Measurements from ENCODE around the gene CAPZB. TPM values are rescaled to one million over a fixed set of nuclear protein-coding genes. Genes with fewer than 3 reads are reported as not detected.
"Not testable (repeated sequence)": the region's sequence is repeated elsewhere in the genome, so short reads cannot be mapped to it uniquely, and the experiment has no call there.

The CAPZB gene
- polyA plus RNA-seq, 2 of the 4 experiments (the other 2 are of a cell fraction), result 133 to 296 TPM

DNA sequence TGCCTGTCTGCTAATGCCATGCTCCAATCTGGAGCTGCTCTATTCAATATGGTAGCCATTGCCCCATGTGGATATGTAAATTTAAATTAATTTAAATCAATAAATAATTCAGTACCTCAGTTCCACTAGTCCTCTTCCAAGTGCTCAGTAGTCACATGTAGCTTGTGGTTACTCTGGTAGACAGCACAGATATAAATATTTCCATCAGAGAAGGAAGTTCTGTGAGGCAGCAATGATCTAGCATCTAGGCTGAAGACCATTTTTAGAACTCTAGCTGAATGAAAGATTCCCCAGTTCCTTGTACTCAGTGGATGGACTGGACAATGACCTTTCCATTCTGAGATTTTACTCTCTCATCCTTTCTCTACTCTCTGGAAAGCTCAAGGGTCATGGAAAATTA lies 25.8 kb upstream of the CAPZB start:
- no peak overlapping the region for H3K27ac ChIP-seq
- H3K4me3 ChIP-seq, result no peak overlapping the region
- ATAC-seq, result no peak
- no peak overlapping the region for H3K4me2 ChIP-seq
- no peaks in the 10 kb centered on the region for H3K4me1 ChIP-seq
- DNase-seq (ENCODE audit: low read depth in 1 of 2, low spot score in 1 of 2), result no peak
- no peaks in the 10 kb centered on the region for H3K9me3 ChIP-seq
- FAIRE-seq, result no peak
- ChIA-PET POLR2A (interaction anchor here (0.7 kb wide), 1 partner anchor 17 kb away, joined by 4 read pairs; no protein-coding TSS in a partner anchor), CTCF (interaction anchor here (0.8 kb wide), 1 partner anchor 22 kb away, joined by 3 read pairs; no protein-coding TSS in a partner anchor)
- TF ChIP-seq, protein P1, sequence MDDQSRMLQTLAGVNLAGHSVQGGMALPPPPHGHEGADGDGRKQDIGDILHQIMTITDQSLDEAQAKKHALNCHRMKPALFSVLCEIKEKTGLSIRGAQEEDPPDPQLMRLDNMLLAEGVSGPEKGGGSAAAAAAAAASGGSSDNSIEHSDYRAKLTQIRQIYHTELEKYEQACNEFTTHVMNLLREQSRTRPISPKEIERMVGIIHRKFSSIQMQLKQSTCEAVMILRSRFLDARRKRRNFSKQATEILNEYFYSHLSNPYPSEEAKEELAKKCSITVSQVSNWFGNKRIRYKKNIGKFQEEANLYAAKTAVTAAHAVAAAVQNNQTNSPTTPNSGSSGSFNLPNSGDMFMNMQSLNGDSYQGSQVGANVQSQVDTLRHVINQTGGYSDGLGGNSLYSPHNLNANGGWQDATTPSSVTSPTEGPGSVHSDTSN (IDR thresholded peaks at IDR 0.05), result no peak
- no peak for TF ChIP-seq SMC3 (IDR thresholded peaks at IDR 0.05)
- TF ChIP-seq JUN (IDR thresholded peaks at IDR 0.05), result no peak
- no peak for TF ChIP-seq HDAC2 (IDR thresholded peaks at IDR 0.05)
- no peak for TF ChIP-seq CTCF (IDR thresholded peaks at IDR 0.05)
- TF ChIP-seq E2F6 (IDR thresholded peaks at IDR 0.05; ENCODE audit: borderline replicate concordance, low read depth), result no peak

DNA sequence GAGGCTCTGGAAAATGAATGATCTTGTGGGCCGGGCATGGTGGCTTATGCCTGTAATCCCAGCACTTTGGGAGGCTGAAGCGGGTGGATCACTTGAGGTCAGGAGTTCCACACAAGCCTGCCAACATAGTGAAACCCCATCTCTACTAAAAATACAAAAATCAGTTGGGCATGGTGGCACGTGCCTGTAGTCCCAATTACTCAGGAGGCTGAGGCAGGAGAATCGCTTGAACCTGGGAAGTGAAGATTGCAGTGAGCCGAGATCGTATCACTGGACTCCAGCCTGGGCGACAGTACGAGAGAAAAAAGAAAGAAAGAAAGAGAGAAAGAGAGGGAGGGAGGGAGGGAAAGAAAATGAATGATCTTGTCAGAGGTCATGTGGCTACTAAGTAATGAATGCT lies 24.3 kb upstream of the CAPZB start:
- FAIRE-seq, CTCF ChIA-PET: not testable (repeated sequence)
- 61% methylated on average over 8 of the region's 8 CpGs for WGBS (ENCODE audit: missing lambda C conversion rate)

DNA sequence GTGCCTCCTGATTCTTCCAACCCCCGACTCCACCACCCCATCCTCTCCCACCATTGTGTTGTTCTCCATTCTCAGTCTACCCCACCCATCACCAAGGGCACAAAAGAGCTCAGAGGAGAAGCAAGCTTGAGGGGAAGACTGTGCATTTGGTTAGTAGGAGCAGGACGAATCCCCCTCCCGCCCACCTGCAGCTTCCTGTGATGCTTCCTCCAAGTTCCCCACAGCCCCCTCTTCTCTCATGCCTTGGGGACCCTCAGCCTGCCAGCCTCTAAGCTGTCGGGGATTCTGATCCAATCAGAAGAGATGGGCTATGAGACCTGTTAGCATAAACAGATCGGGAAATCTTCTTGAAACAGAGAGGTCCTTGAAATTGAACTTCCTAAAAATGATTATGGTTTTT lies 22.2 kb upstream of the CAPZB start:
- TF ChIP-seq ZSCAN20 (CRISPR knock-in tag; IDR thresholded peaks at IDR 0.05) (no peak), RAD21 (conservative IDR thresholded peaks at IDR 0.05 in 1 of 2, IDR thresholded peaks at IDR 0.05 in 1 of 2) (no peak), TP53 (CRISPR knock-in tag; IDR thresholded peaks at IDR 0.05) (no peak), KDM1A (IDR thresholded peaks at IDR 0.05; ENCODE audit: low read depth) (no peak), MAZ (IDR thresholded peaks at IDR 0.05; ENCODE audit: borderline replicate concordance, low read depth, low read length) (no peak), SMC3 (IDR thresholded peaks at IDR 0.05) (no peak), FOXS1 (CRISPR knock-in tag; IDR thresholded peaks at IDR 0.05) (no peak), JUNB (IDR thresholded peaks at IDR 0.05) (no peak), NPAS2 (CRISPR knock-in tag; IDR thresholded peaks at IDR 0.05; ENCODE audit: borderline replicate concordance) (no peak), RNF2 (IDR thresholded peaks at IDR 0.05; ENCODE audit: borderline replicate concordance, low read depth) (no peak), HOXA7 (CRISPR knock-in tag; IDR thresholded peaks at IDR 0.05) (no peak), EP300 (IDR thresholded peaks at IDR 0.05) (no peak)
- TF ChIP-seq, protein P2, sequence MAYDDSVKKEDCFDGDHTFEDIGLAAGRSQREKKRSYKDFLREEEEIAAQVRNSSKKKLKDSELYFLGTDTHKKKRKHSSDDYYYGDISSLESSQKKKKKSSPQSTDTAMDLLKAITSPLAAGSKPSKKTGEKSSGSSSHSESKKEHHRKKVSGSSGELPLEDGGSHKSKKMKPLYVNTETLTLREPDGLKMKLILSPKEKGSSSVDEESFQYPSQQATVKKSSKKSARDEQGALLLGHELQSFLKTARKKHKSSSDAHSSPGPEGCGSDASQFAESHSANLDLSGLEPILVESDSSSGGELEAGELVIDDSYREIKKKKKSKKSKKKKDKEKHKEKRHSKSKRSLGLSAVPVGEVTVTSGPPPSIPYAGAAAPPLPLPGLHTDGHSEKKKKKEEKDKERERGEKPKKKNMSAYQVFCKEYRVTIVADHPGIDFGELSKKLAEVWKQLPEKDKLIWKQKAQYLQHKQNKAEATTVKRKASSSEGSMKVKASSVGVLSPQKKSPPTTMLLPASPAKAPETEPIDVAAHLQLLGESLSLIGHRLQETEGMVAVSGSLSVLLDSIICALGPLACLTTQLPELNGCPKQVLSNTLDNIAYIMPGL (CRISPR knock-in tag; IDR thresholded peaks at IDR 0.05; ENCODE audit: borderline replicate concordance), result no peak
- Histone ChIP-seq H3K4me3 (no peak overlapping the region), H3K27ac (no peak overlapping the region), H3K4me2 (no peak overlapping the region), H3K9me3 (no peaks in the 10 kb centered on the region), H3K4me1 (peaks cover 13% of the 10 kb centered on the region; the same call in 2 of the 3 replicates)
- no peak for DNase-seq (ENCODE audit: low read depth in 1 of 2, low spot score in 1 of 2)
- no peak for ATAC-seq
- CTCF ChIA-PET, result interaction anchor here (1.1 kb wide), 1 partner anchor 163 kb away, joined by 3 read pairs; no protein-coding TSS in a partner anchor
- POLR2A ChIA-PET, result no interaction called here
- WGBS (ENCODE audit: missing lambda C conversion rate), result 55% methylated on average over 5 of the region's 5 CpGs
- no peak for FAIRE-seq

More for the DNA sequence above, 24.3 kb upstream of the CAPZB start:
- H3K9me3 ChIP-seq; H3K4me2 ChIP-seq; H3K27ac ChIP-seq; POLR2A ChIA-PET; ATAC-seq; H3K4me3 ChIP-seq; H3K4me1 ChIP-seq; DNase-seq (ENCODE audit: low read depth in 1 of 2, low spot score in 1 of 2): not testable (repeated sequence)

Measured in A549 (cell line).